GM21515 (cell line): ENCODE measurements around the gene GALR3.
"Not testable (repeated sequence)": the region's sequence is repeated elsewhere in the genome, so short reads cannot be mapped to it uniquely, and the experiment has no call there.

ENCODE experiments used
- ATAC-seq: cut with Tn5 transposase; IDR thresholded peaks from one replicate; pipeline ENCODE4 v1.9.1; 2021; ENCODE audit not compliant: unreplicated experiment

Gene GALR3

GRCh38 chr22:37823134-37823985 is at the start of gene GALR3:
Gene GALR3, plus strand, starts transcription at chr22:37823382. Its CDS starts 25 bp downstream, at chr22:37823407.
- ATAC-seq: no peak

- no peak for ATAC-seq
Measured at GRCh38 chr22:37774728-37775127, 48.5 kb upstream of the GALR3 start.

DNA sequence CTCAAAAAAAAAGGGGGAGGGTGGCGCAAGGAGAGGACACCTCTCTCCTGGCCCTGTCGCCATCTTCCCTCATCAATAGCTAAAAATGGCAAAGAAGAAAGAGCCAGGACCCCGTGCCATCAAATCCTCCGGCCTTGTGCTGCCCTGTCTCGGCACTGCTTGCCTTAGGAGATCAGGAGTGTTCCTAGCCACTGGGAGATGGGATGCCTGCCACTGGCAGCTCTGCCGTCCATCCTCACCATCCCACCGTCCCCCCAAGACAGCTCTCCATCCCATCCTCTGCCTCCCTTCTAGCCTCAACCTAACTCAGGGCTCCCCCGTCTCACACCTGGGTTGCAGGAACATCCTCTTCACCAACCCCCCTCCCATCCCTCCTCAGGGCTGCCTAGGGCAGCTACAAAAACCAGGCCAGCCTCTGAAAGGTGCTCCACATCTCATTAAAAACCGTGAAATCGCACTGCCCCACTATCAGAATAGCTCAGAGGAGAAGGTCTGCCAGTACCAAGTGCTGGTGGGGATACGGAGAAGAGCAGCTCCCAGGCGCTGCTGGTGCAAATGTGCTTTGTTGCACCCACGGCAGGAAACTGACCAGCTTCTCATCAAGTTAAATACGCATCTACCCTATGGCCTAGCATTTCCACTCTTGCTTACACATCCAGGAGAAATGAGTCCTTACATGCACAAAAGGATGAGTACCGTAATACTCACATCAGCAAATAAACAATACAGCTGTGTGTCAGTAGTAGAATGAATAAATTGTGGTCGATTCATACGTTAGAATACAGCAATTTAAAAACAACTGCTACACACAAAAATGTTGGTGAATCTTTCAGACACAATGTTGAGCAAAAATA is 47.2 kb upstream of the GALR3 start:
- no peak for ATAC-seq

GRCh38 chr22:37776639-37777005 is 46.6 kb upstream of the GALR3 start:
- ATAC-seq: no peak

- ATAC-seq: no peak
Measured at GRCh38 chr22:37777122-37777687, 46.0 kb upstream of the GALR3 start.

DNA sequence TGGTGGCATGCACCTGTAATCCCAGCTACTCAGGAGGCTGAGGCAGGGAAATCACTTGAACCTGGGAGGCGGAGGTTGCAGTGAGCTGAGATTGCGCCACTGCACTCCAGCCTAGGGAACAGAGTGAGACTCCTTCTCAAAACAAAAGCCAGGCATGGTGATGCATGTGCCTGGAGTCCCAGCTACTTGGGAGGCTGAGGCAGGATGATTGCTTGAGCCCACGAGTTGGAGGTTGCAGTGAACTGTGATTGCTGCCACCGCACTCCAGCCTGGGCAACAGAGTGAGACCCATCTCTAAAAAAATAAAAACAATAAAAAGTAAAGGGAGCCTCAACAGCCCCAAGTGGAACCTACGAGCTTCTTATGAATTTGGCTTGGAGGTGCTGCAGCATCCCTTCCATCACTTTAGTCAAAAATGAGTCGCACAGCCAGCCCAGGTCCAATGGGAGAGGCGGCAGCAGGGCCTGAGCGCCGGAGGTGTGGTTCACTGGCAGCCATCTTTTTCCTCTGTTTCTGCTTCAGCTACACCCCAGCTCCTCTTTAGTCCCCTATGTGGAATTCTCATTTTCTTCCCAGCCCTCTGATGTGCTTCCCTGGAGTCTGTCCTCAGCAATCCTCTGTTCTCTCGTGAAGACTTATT is 44.7 kb upstream of the GALR3 start:
- ATAC-seq: no peak

- ATAC-seq: no peak
Measured at GRCh38 chr22:37781434-37782059, 41.6 kb upstream of the GALR3 start.

DNA sequence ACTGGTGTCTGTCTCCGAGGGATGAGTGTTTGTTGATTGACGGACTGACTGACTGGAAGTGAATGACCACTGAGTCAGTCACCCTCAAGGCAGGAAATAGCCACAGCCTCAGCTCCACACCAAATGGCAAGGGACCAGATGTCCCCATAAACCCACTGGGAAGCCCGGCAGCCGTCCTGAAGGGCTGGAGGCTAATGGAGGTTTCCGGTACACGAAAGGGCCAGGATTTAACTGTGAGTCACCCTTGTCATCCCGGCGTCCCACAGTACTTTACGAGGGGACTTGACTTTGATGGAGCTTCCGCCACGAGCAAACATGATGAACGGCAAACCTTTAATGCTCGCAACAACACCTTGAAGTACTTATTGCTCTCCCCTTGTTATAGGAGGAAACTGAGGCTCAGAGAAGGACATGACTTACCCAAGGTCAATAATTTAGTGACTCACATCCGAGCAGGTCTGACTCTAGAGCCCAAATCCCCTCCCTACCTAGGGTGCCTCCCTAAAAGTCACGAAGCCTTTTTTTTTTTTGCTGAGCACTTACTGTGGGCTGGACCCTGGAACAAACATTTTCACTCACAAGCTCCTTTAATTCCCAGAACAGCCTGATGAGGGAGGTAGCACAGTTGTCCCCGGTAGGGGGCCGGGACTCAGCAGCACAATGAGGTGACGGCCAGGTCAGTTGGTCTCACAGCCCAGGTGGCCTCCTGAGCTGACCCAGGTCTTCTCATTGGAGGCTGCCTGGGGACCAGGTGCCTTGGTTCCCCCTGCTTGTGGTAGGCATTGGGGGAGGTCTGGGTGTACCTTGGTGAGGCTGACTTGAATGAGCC is 40.6 kb upstream of the GALR3 start:
- ATAC-seq: no peak

GRCh38 chr22:37784829-37785495 is 38.2 kb upstream of the GALR3 start:
- ATAC-seq: no peak

GRCh38 chr22:37790234-37790633 is 32.9 kb upstream of the GALR3 start:
- ATAC-seq: no peak

DNA sequence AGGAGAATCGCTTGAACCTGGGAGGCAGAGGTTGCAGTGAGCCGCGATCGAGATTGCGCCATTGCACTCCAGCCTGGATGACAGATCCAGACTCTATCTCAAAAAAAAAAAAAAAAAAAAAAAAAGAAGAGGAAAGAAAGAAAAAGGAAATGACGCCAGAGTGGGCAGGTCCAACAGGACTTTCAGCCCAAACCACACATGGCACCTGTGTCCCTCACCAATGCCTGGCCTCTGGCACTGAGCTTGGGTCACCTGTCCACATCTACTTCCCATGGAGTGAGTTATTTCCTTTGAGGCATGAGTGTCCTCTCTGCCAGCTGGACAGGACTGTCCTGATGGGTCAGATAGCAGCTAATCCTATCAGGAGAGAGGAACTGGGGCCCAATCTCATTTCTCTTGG is 30.7 kb upstream of the GALR3 start:
- no peak for ATAC-seq

- ATAC-seq: no peak
Measured at GRCh38 chr22:37794376-37794775, 28.8 kb upstream of the GALR3 start.

- ATAC-seq: no peak
Measured at GRCh38 chr22:37796079-37796478, 27.1 kb upstream of the GALR3 start.

GRCh38 chr22:37797259-37797658 is 25.9 kb upstream of the GALR3 start:
- not testable (repeated sequence) for ATAC-seq

DNA sequence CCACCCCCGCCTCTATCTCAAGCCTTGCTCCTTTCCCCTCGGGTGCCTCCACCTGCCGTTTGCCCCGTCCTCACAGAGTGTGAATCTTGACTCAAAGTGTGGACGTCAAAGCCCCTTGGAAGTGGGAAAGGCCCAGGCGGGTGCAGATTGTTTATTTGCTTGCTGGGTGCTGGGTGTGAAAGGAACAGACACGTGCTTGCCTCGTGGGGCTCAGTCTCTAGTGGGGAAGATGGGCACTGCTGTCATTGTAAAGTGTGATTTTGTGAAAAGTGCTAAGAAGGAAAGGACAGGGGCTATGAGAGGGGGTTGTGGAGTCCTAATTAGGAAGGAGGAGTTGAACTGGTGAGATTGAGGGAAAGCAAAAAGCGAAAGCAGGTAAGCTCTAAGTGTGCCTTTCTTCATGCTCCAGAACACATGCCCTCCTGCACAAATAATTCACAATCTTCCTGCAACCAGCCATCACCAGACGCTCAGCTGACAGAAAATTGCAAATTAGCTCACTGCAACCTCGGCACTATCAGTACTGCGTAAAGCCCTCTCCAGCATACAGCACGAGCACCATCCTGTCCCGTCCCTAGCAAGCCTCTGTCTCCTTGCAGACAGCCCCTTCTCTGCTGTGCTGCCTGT is 25.2 kb upstream of the GALR3 start:
- no peak for ATAC-seq

DNA sequence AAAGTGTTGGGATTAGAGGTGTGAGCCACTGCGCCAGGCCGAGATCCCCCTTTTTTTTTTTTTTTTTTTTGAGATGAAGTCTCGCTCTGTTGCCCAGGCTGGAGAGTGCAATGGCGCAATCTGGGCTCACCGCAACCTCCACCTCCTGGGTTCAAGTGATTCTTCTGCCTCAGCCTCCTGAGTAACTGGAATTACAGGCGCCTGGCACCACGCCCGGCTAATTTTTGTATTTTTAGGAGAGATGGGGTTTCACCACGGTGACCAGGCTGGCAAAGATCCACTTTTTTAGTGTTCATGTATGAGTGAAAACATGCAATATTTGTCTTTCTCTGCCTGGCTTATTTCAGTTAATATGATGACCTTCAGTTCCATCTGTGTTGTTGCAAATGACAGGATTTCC is 23.2 kb upstream of the GALR3 start:
- ATAC-seq: not testable (repeated sequence)

DNA sequence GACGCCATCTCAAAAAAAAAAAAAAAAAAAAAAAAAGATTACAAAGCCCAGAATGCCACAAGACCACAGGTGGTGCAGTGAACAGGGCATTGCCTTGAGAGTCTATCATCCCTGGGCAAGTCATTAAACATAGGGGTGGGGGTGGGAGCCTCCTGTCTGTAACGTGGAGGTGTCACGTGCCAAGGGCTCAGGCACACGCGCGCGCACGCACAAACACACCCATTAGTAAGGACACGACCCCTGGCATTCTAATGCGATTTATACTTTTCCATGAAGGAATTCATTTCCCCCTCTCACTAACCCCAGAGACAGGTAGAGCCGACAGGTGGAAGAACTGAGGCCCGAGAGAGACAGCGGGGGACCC is 21.3 kb upstream of the GALR3 start:
- no peak for ATAC-seq

- no peak for ATAC-seq
Measured at GRCh38 chr22:37802310-37803194, 20.6 kb upstream of the GALR3 start.
